Nasal cavity respiratory epithelium epithelial cell of viscerocranial mucosa (primary cell): Measurements from ENCODE around the gene OR8H3. TPM values are rescaled to one million over a fixed set of nuclear protein-coding genes. Genes with fewer than 3 reads are reported as not detected.

Experiments used
- total RNA-seq: library from RNA; depleted of rRNA; stranded (reverse); fragments of >200 nt; gene quantifications from 2 replicates; pipeline ENCODE4 v1.2.3, GENCODE V29; 2014

OR8H3 gene, protein sequence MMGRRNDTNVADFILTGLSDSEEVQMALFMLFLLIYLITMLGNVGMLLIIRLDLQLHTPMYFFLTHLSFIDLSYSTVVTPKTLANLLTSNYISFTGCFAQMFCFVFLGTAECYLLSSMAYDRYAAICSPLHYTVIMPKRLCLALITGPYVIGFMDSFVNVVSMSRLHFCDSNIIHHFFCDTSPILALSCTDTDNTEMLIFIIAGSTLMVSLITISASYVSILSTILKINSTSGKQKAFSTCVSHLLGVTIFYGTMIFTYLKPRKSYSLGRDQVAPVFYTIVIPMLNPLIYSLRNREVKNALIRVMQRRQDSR
- total RNA-seq = not detected in 2 replicates

DNA sequence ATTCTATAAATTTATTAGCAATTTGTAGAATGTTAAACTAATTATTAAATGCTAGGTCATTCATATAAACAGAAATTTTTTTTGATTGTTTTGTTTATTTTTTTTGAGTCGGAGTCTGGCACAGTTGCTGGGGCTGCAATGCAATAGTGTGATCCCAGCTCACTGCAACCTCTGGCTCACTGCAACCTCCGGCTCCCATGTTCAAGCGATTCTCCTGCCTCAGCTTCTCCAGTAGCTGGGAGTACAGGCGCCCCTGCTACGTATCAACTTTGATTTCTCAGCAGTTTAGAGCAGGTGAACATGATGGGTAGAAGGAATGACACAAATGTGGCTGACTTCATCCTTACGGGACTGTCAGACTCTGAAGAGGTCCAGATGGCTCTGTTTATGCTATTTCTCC lies at the start of gene OR8H3:
Gene OR8H3 (plus strand): TSS at position 301 of the 400 bp plus-strand sequence. CDS start 0 bp downstream, at position 301.

GRCh38 chr11:56093008-56093407 lies 29.2 kb upstream of the OR8H3 start, which contains the start of gene OR8I2:
TSS of gene OR8I2 (plus strand) at chr11:56093308. CDS start at chr11:56093308, 0 bp downstream.

GRCh38 chr11:56103210-56103737 lies 18.9 kb upstream of the OR8H3 start, which contains the start of gene OR8H2:
TSS of gene OR8H2 (plus strand) at chr11:56103687. CDS start at chr11:56105043, 1,356 bp downstream.

GRCh38 chr11:56140151-56140661 lies 18.0 kb downstream of the OR8H3 start, which contains the start of gene OR8J3:
TSS of gene OR8J3 (minus strand) at chr11:56140201. CDS start at chr11:56137718, 2,483 bp downstream.

GRCh38 chr11:56160217-56160616 lies 38.0 kb downstream of the OR8H3 start, which contains the start of gene OR8K5:
TSS of gene OR8K5 (minus strand) at chr11:56160317. CDS start at chr11:56160317, 0 bp downstream.

Other genes starting within 250 kb of the OR8H3 start
- not detected in 2 replicates for gene TRIM51, start 239.1 kb upstream of the OR8H3 start, total RNA-seq
- not detected in 2 replicates for gene OR5W2, start 207.8 kb upstream of the OR8H3 start, total RNA-seq
- not detected in 2 replicates for gene OR5I1, start 186.0 kb upstream of the OR8H3 start, total RNA-seq
- not detected in 2 replicates for gene OR10AG1, start 152.4 kb upstream of the OR8H3 start, total RNA-seq
- not detected in 2 replicates for gene OR5F1, start 127.7 kb upstream of the OR8H3 start, total RNA-seq
- gene OR5AS1, start 94.7 kb upstream of the OR8H3 start, total RNA-seq = not detected in 2 replicates
- not detected in 2 replicates for gene OR8I2, start 29.1 kb upstream of the OR8H3 start, total RNA-seq
- not detected in 2 replicates for gene OR8H2, start 18.7 kb upstream of the OR8H3 start, total RNA-seq
- not detected in 2 replicates for gene OR8J3, start 17.8 kb downstream of the OR8H3 start, total RNA-seq
- gene OR8K5, start 37.9 kb downstream of the OR8H3 start, total RNA-seq = not detected in 2 replicates
- not detected in 2 replicates for gene OR5J2, start 54.2 kb downstream of the OR8H3 start, total RNA-seq
- gene OR5T2, start 111.9 kb downstream of the OR8H3 start, total RNA-seq = not detected in 2 replicates
- gene OR5T3, start 129.9 kb downstream of the OR8H3 start, total RNA-seq = not detected in 2 replicates
- gene OR5T1, start 151.8 kb downstream of the OR8H3 start, total RNA-seq = not detected in 2 replicates
- not detected in 2 replicates for gene OR8H1, start 169.9 kb downstream of the OR8H3 start, total RNA-seq
- gene OR8K3, start 192.8 kb downstream of the OR8H3 start, total RNA-seq = not detected in 2 replicates
- not detected in 2 replicates for gene OR8K1, start 223.7 kb downstream of the OR8H3 start, total RNA-seq
- gene OR8J1, start 231.9 kb downstream of the OR8H3 start, total RNA-seq = not detected in 2 replicates